ENCODE results near the gene TXK. TPM values are rescaled to one million over a fixed set of nuclear protein-coding genes. Genes with fewer than 3 reads are reported as not detected.

TXK gene
- total RNA-seq, 1 experiment from 2014 or later = 1.7 TPM

GRCh38 chr4:48074657-48075056 lies 59.4 kb downstream of the TXK start:
- Mint-ChIP-seq H3K27me3 (ENCODE audit: insufficient read depth, unreplicated experiment) (no peaks in the 10 kb centered on the region), H3K36me3 (ENCODE audit: insufficient read depth, unreplicated experiment) (peaks cover 9% of the 10 kb centered on the region), H3K27ac (ENCODE audit: unreplicated experiment) (no peak overlapping the region), H3K4me1 (ENCODE audit: low read depth, unreplicated experiment) (peaks cover 41% of the 10 kb centered on the region), H3K4me3 (ENCODE audit: unreplicated experiment) (no peak overlapping the region), H3K9me3 (ENCODE audit: unreplicated experiment) (peaks cover 3% of the 10 kb centered on the region)
- TF ChIP-seq CTCF (IDR thresholded peaks at IDR 0.05; ENCODE audit: insufficient read depth in 1 of 2, low read depth in 1 of 2, low read length in 1 of 2, severe bottlenecking in 1 of 2, unreplicated experiment in 1 of 2) = no peak
- CTCF ChIA-PET = no interaction called here
- DNase-seq = no peak
- Histone ChIP-seq H3K36me3 (ENCODE audit: control insufficient read depth, insufficient read depth, low read length) (no peaks in the 10 kb centered on the region), H3K27me3 (replicated peaks; ENCODE audit: control insufficient read depth, insufficient read depth, low read length) (no peaks in the 10 kb centered on the region), H3K4me1 (peaks cover 65% of the 10 kb centered on the region), H3K4me3 (ENCODE audit: low read depth, low read length) (no peak overlapping the region), H3K9me3 (no peaks in the 10 kb centered on the region; the same call in 1 of the 2 replicates)
- intact Hi-C loops (cut with micrococcal nuclease; ENCODE audit: unreplicated experiment) = loop anchor here (5.0 kb wide), 1 partner anchor 53 kb away; no protein-coding TSS in a partner anchor
- BruUV-seq (replicated peaks) = no TSS peak
- POLR2A ChIA-PET = no interaction called here

GRCh38 chr4:48073567-48074103 lies 60.4 kb downstream of the TXK start:
- Mint-ChIP-seq H3K27me3 (ENCODE audit: insufficient read depth, unreplicated experiment) (no peaks in the 10 kb centered on the region), H3K9me3 (ENCODE audit: unreplicated experiment) (no peaks in the 10 kb centered on the region), H3K36me3 (ENCODE audit: insufficient read depth, unreplicated experiment) (peaks cover 9% of the 10 kb centered on the region), H3K27ac (ENCODE audit: unreplicated experiment) (no peak overlapping the region), H3K4me1 (ENCODE audit: low read depth, unreplicated experiment) (peaks cover 35% of the 10 kb centered on the region), H3K4me3 (ENCODE audit: unreplicated experiment) (no peak overlapping the region)
- DNase-seq = no peak
- peaks cover 55% of the 10 kb centered on the region for H3K4me1 ChIP-seq
- no peak overlapping the region for H3K4me3 ChIP-seq (ENCODE audit: low read depth, low read length)
- H3K36me3 ChIP-seq (ENCODE audit: control insufficient read depth, insufficient read depth, low read length) = no peaks in the 10 kb centered on the region
- no peak for TF ChIP-seq CTCF (IDR thresholded peaks at IDR 0.05; ENCODE audit: insufficient read depth in 1 of 2, low read depth in 1 of 2, low read length in 1 of 2, severe bottlenecking in 1 of 2, unreplicated experiment in 1 of 2)
- POLR2A ChIA-PET = no interaction called here
- intact Hi-C loops (cut with micrococcal nuclease; ENCODE audit: unreplicated experiment) = loop anchor here (5.0 kb wide), 1 partner anchor 54 kb away; no protein-coding TSS in a partner anchor
- H3K9me3 ChIP-seq = no peaks in the 10 kb centered on the region; the same call in 1 of the 2 replicates
- H3K27me3 ChIP-seq (replicated peaks; ENCODE audit: control insufficient read depth, insufficient read depth, low read length) = no peaks in the 10 kb centered on the region
- CTCF ChIA-PET = no interaction called here
- BruUV-seq (replicated peaks) = no TSS peak

GRCh38 chr4:48071191-48071590 lies 62.9 kb downstream of the TXK start:
- H3K36me3 ChIP-seq (ENCODE audit: control insufficient read depth, insufficient read depth, low read length) = no peaks in the 10 kb centered on the region
- Mint-ChIP-seq H3K9me3 (ENCODE audit: unreplicated experiment) (no peaks in the 10 kb centered on the region), H3K4me1 (ENCODE audit: low read depth, unreplicated experiment) (peaks cover 21% of the 10 kb centered on the region), H3K27me3 (ENCODE audit: insufficient read depth, unreplicated experiment) (no peaks in the 10 kb centered on the region), H3K36me3 (ENCODE audit: insufficient read depth, unreplicated experiment) (peaks cover 9% of the 10 kb centered on the region), H3K4me3 (ENCODE audit: unreplicated experiment) (peak overlapping the region; percentile 35), H3K27ac (ENCODE audit: unreplicated experiment) (peak overlapping the region; percentile 84)
- H3K9me3 ChIP-seq = no peaks in the 10 kb centered on the region
- H3K4me3 ChIP-seq (ENCODE audit: low read depth, low read length) = no peak overlapping the region
- H3K4me1 ChIP-seq = peaks cover 44% of the 10 kb centered on the region
- no peaks in the 10 kb centered on the region for H3K27me3 ChIP-seq (replicated peaks; ENCODE audit: control insufficient read depth, insufficient read depth, low read length)
- no TSS peak for BruUV-seq (replicated peaks)
- ChIA-PET CTCF (interaction anchor here (0.7 to 1.2 kb wide), 5 partner anchors 12 to 144 kb away, joined by 3 to 8 read pairs (median 3); no protein-coding TSS in a partner anchor), POLR2A (interaction anchor here (0.6 kb wide), 1 partner anchor 25 kb away, joined by 3 read pairs; no protein-coding TSS in a partner anchor)
- intact Hi-C loops (cut with micrococcal nuclease; ENCODE audit: unreplicated experiment) = loop anchor here (1.0 to 5.0 kb wide), 5 partner anchors 9 to 56 kb away; partner anchors contain the start of genes CNGA1 and NIPAL1
- TF ChIP-seq CTCF (IDR thresholded peaks at IDR 0.05; ENCODE audit: insufficient read depth in 1 of 2, low read depth in 1 of 2, low read length in 1 of 2, severe bottlenecking in 1 of 2, unreplicated experiment in 1 of 2) = peak in 1 of 2 experiments; percentile 10
- DNase-seq = peak; percentile 66 to 78
